IMR-90 (cell line): ENCODE results near the gene SLC5A10. TPM values are rescaled to one million over a fixed set of nuclear protein-coding genes. Genes with fewer than 3 reads are reported as not detected.

Experiments
- ATAC-seq: fragments of 200-7000 bp; cut with Tn5 transposase; 2 replicates; pipeline ENCODE4 v1.9.1; 2020; ENCODE audit warnings: low read depth, mild to moderate bottlenecking, moderate library complexity
- BruUV-seq: library from RNA; stranded (reverse); fragments of 400-500 nt; replicated peaks from 2 replicates; lab custom pipeline; 2021; lab: Mats Ljungman, UMichigan
- CTCF ChIA-PET: fragments of 300-600 bp; formaldehyde crosslinking; extraction: SDS; loops from one replicate; lab custom pipeline; 2021; ENCODE audit warnings: antibody characterized with exemption; lab: Yijun Ruan, JAX
- POLR2A ChIA-PET: fragments of 300-600 bp; sonication (Branson Sonifier 250); formaldehyde crosslinking; loops from one replicate; lab custom pipeline; 2022; ENCODE audit warnings: antibody characterized with exemption; ENCODE audit not compliant: unreplicated experiment; lab: Charles Lee
- DNase-seq: peaks from one replicate; pipeline ENCODE4 v3.0.0; 2013
- H2AFZ ChIP-seq: replicated peaks from 2 replicates; pipeline ENCODE3; 2013; ENCODE audit warnings: low read length, mild to moderate bottlenecking; ENCODE audit not compliant: poor library complexity
- H2AK5ac ChIP-seq: 2 replicates; pipeline ENCODE4 v1.6.1; 2013; ENCODE audit warnings: low read depth, low read length, inconsistent platforms
- H2AK9ac ChIP-seq: replicated peaks from 2 replicates; pipeline ENCODE3; 2013; ENCODE audit warnings: mild to moderate bottlenecking, low read depth, low read length, moderate library complexity; ENCODE audit not compliant: poor library complexity
- H2BK120ac ChIP-seq: 2 replicates; pipeline ENCODE4 v1.6.1; 2013; ENCODE audit warnings: low read depth, low read length, inconsistent platforms
- H2BK15ac ChIP-seq: 3 replicates; pipeline ENCODE4 v1.6.1; 2013; ENCODE audit warnings: low read depth, low read length, inconsistent platforms
- H2BK20ac ChIP-seq: 2 replicates; pipeline ENCODE4 v1.6.1; 2013; ENCODE audit warnings: low read depth, mild to moderate bottlenecking, inconsistent platforms, low read length, moderate library complexity
- H2BK5ac ChIP-seq: 2 replicates; pipeline ENCODE4 v1.6.1; 2013; ENCODE audit warnings: mild to moderate bottlenecking, low read depth, low read length, inconsistent platforms; ENCODE audit not compliant: poor library complexity, severe bottlenecking
- H3K14ac ChIP-seq: replicated peaks from 2 replicates; pipeline ENCODE4 v1.6.1; 2013; ENCODE audit warnings: low read depth, low read length, inconsistent platforms
- H3K18ac ChIP-seq: 2 replicates; pipeline ENCODE4 v1.6.1; 2013; ENCODE audit warnings: low read depth, low read length, control low read depth
- H3K23ac ChIP-seq: 2 replicates; pipeline ENCODE4 v1.6.1; 2013; ENCODE audit warnings: low read depth, low read length, inconsistent platforms
- H3K27ac ChIP-seq: 2 replicates; pipeline ENCODE4 v1.5.1; 2013; ENCODE audit warnings: mild to moderate bottlenecking, control low read depth, low read length; ENCODE audit not compliant: insufficient read depth
- H3K27me3 ChIP-seq: 2 replicates; pipeline ENCODE4 v1.6.1; 2013; ENCODE audit warnings: low read length; ENCODE audit not compliant: control insufficient read depth, insufficient read depth
- H3K36me3 ChIP-seq: 2 replicates; pipeline ENCODE4 v1.6.1; 2013; ENCODE audit warnings: low read length, mixed read lengths; ENCODE audit not compliant: control insufficient read depth, insufficient read depth
- H3K4ac ChIP-seq: 2 replicates; pipeline ENCODE4 v1.6.1; 2013; ENCODE audit warnings: low read depth, low read length, inconsistent platforms
- H3K4me1 ChIP-seq: 2 replicates; pipeline ENCODE4 v1.6.1; 2013; ENCODE audit warnings: low read length, mixed read lengths; ENCODE audit not compliant: control insufficient read depth, insufficient read depth
- H3K4me2 ChIP-seq: 2 replicates; pipeline ENCODE4 v1.6.1; 2013; ENCODE audit warnings: low read depth, mild to moderate bottlenecking, control low read depth, low read length, moderate library complexity
- H3K4me3 ChIP-seq: 2 replicates; pipeline ENCODE4 v1.5.1; 2013; ENCODE audit warnings: low read depth, mild to moderate bottlenecking, control low read depth, low read length, moderate library complexity; ENCODE audit not compliant: insufficient read depth
- H3K56ac ChIP-seq: 2 replicates; pipeline ENCODE4 v1.6.1; 2013; ENCODE audit warnings: low read length, inconsistent platforms; ENCODE audit not compliant: insufficient read depth; ENCODE audit errors: extremely low read depth
- H3K79me1 ChIP-seq, 2 experiments: 2 replicates each; pipeline ENCODE4 v1.6.1; 2013; ENCODE audit warnings: low read length in 2 of 2, inconsistent platforms in 1 of 2, low read depth in 1 of 2
- H3K9ac ChIP-seq: 2 replicates; pipeline ENCODE4 v1.6.1; 2013; ENCODE audit warnings: low read depth, low read length, control low read depth
- H3K9me1 ChIP-seq: 2 replicates; pipeline ENCODE4 v1.6.1; 2013; ENCODE audit warnings: low read length, inconsistent platforms; ENCODE audit not compliant: insufficient read depth
- H3K9me3 ChIP-seq: 2 replicates; pipeline ENCODE4 v1.6.1; 2013; ENCODE audit warnings: low read length; ENCODE audit not compliant: control insufficient read depth, insufficient read depth
- H4K20me1 ChIP-seq: 2 replicates; pipeline ENCODE4 v1.6.1; 2013; ENCODE audit warnings: low read length, inconsistent platforms; ENCODE audit not compliant: insufficient read depth
- H4K5ac ChIP-seq: 2 replicates; pipeline ENCODE4 v1.6.1; 2013; ENCODE audit warnings: mild to moderate bottlenecking, low read depth, low read length, control low read depth
- H4K8ac ChIP-seq, 2 experiments: 2 replicates each; pipeline ENCODE4 v1.6.1; 2013; ENCODE audit warnings: low read depth in 2 of 2, low read length in 2 of 2, control low read depth in 1 of 2, inconsistent platforms in 1 of 2
- H4K91ac ChIP-seq: 2 replicates; pipeline ENCODE4 v1.6.1; 2013; ENCODE audit warnings: low read depth, low read length, inconsistent platforms; ENCODE audit not compliant: insufficient read depth
- BHLHE40 ChIP-seq: fragments of 150-350 bp; IDR thresholded peaks from 2 replicates; pipeline ENCODE4 v1.6.1; 2016; ENCODE audit warnings: mild to moderate bottlenecking, low read depth, low read length
- CEBPB ChIP-seq: IDR thresholded peaks from 2 replicates; pipeline ENCODE4 v1.6.1; 2012; ENCODE audit warnings: low read depth, low read length, improper control_type of control experiment
- FOS ChIP-seq: fragments of 150-350 bp; IDR thresholded peaks from 2 replicates; pipeline ENCODE4 v1.6.1; 2016; ENCODE audit warnings: low read depth, low read length
- MAFK ChIP-seq: IDR thresholded peaks from 2 replicates; pipeline ENCODE4 v1.6.1; 2012; ENCODE audit warnings: low read depth, low read length, improper control_type of control experiment
- MAZ ChIP-seq: IDR thresholded peaks from 2 replicates; pipeline ENCODE4 v1.6.1; 2012; ENCODE audit warnings: low read depth, mild to moderate bottlenecking, low read length, improper control_type of control experiment, moderate library complexity, borderline replicate concordance
- MXI1 ChIP-seq: IDR thresholded peaks from 2 replicates; pipeline ENCODE4 v1.6.1; 2012; ENCODE audit warnings: low read depth, mild to moderate bottlenecking, low read length, moderate library complexity, borderline replicate concordance
- NFE2L2 ChIP-seq: fragments of 150-350 bp; IDR thresholded peaks from 2 replicates; pipeline ENCODE4 v1.6.1; 2016; ENCODE audit warnings: low read depth, mild to moderate bottlenecking, low read length
- POLR2A ChIP-seq: IDR thresholded peaks from 2 replicates; pipeline ENCODE4 v1.6.1; 2012; ENCODE audit warnings: mild to moderate bottlenecking, low read depth, low read length
- RAD21 ChIP-seq: IDR thresholded peaks from 2 replicates; pipeline ENCODE4 v1.6.1; 2012; ENCODE audit warnings: low read length, improper control_type of control experiment
- RCOR1 ChIP-seq: IDR thresholded peaks from 2 replicates; pipeline ENCODE4 v1.6.1; 2012; ENCODE audit warnings: mild to moderate bottlenecking, low read length, improper control_type of control experiment; ENCODE audit not compliant: insufficient replicate concordance
- SMC3 ChIP-seq: fragments of 150-350 bp; IDR thresholded peaks from 2 replicates; pipeline ENCODE4 v1.6.1; 2016; ENCODE audit warnings: low read depth, mild to moderate bottlenecking, antibody characterized with exemption, low read length, moderate library complexity
- WGBS, 2 experiments: methylation state at CpG; one replicate each; pipeline versions ENCODE4 v1.1.5 to v1.1.7; 2013; ENCODE audit warnings: missing lambda C conversion rate in 2 of 2; ENCODE audit not compliant: insufficient read length in 1 of 2; ENCODE audit errors: extremely low coverage in 2 of 2; 5-methylcytosine and 5-hydroxymethylcytosine counted together
- dilution Hi-C: fragments of 300-500 bp; cut with HindIII; formaldehyde crosslinking; loops from one replicate; pipeline ENCODE4 v1.14.3; 2018; ENCODE audit warnings: low sequenced_read_pairs; ENCODE audit not compliant: unreplicated experiment
- in situ Hi-C: fragments of 300-500 bp; cut with MboI; formaldehyde crosslinking; loops from 3 replicates; pipeline ENCODE4 v1.14.3; 2019; ENCODE audit warnings: low sequenced_read_pairs, inconsistent platforms, mixed read lengths
- intact Hi-C: fragments of 100-400 bp; cut with micrococcal nuclease; formaldehyde crosslinking; loops from 2 replicates; pipeline ENCODE4 v1.10.0; 2022
- polyA plus RNA-seq, 3 experiments: library from polyadenylated mRNA; depleted of rRNA; stranded (reverse); fragments of >200 nt; gene quantifications; 2 replicates each; pipeline ENCODE4 v1.2.3, GENCODE V29; 2012; ENCODE audit warnings: low replicate concordance in 1 of 3
- total RNA-seq: library from RNA; depleted of rRNA; stranded (reverse); fragments of >200 nt; gene quantifications from 2 replicates; pipeline ENCODE4 v1.2.3, GENCODE V29; 2012
- TF ChIP-seq, protein P1 (sequence below): conservative IDR thresholded peaks from 2 replicates; pipeline ENCODE4 v1.5.1; 2012; ENCODE audit warnings: mild to moderate bottlenecking, low read depth, low read length, improper control_type of control experiment
- TF ChIP-seq, protein P2 (sequence below): fragments of 150-350 bp; IDR thresholded peaks from 2 replicates; pipeline ENCODE4 v1.6.1; 2016; ENCODE audit warnings: low read depth, mild to moderate bottlenecking, low read length, moderate library complexity, borderline replicate concordance
- TF ChIP-seq, protein P3 (sequence below): fragments of 150-350 bp; IDR thresholded peaks from 2 replicates; pipeline ENCODE4 v1.6.1; 2017; ENCODE audit warnings: mild to moderate bottlenecking, antibody characterized with exemption, low read length, low read depth

Gene SLC5A10
- total and polyA plus RNA-seq, 2 of the 4 experiments (the other 2 are of a cell fraction) = not detected

DNA sequence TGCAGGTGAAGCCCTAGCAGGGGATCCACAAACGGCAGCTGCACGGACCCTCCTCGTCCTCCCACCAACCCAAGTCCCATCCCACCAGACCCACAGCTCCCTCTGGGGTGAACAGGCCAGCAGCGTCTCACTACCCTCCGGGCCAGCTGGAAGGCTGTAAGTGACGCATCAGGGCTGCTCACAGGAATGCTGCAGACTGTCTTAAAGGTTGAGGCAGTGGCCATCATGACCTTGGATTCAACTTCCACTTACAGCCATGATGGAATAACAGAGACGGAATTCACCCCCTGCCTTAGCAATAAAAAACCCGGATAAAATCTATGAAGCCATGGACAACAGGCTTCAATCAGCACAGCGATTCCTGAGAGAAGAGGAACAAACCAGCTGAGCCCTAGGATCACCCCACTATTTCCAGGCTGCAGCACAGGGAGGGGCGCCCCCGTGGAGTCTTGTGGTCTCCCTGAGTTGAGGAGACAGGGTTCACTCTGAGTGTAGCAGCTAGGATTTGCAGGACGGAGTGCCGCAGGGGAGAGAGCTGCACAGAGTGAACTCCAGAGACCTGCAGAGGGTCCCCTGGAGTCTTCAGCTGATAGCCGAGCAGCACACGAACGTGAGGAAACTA, 42.1 kb downstream of the SLC5A10 start:
- peaks cover 6% of the 10 kb centered on the region for H3K9me3 ChIP-seq
- no peak overlapping the region for H2BK15ac ChIP-seq
- peaks cover 44% of the 10 kb centered on the region for H4K20me1 ChIP-seq
- in situ Hi-C loops (no loop called here), dilution Hi-C loops (no loop called here), intact Hi-C loops (no loop called here)
- ChIA-PET POLR2A (no interaction called here), CTCF (no interaction called here)
- H2AK5ac ChIP-seq = peak overlapping the region; percentile 49
- WGBS, 2 experiments = 45% methylated on average over 7 of the region's 16 CpGs; no CpG with 5 or more reads in 1 of the 2 experiments
- H3K9ac ChIP-seq = peak overlapping the region; percentile 3; the same call in 1 of the 2 replicates
- TF ChIP-seq, protein P1, sequence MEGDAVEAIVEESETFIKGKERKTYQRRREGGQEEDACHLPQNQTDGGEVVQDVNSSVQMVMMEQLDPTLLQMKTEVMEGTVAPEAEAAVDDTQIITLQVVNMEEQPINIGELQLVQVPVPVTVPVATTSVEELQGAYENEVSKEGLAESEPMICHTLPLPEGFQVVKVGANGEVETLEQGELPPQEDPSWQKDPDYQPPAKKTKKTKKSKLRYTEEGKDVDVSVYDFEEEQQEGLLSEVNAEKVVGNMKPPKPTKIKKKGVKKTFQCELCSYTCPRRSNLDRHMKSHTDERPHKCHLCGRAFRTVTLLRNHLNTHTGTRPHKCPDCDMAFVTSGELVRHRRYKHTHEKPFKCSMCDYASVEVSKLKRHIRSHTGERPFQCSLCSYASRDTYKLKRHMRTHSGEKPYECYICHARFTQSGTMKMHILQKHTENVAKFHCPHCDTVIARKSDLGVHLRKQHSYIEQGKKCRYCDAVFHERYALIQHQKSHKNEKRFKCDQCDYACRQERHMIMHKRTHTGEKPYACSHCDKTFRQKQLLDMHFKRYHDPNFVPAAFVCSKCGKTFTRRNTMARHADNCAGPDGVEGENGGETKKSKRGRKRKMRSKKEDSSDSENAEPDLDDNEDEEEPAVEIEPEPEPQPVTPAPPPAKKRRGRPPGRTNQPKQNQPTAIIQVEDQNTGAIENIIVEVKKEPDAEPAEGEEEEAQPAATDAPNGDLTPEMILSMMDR = 0 out of 2 replicates have a peak, but pooled peaks have one; percentile 8
- TF ChIP-seq MXI1 = no peak
- TF ChIP-seq RAD21 = no peak; the same call in 1 of the 2 replicates
- TF ChIP-seq, protein P2, sequence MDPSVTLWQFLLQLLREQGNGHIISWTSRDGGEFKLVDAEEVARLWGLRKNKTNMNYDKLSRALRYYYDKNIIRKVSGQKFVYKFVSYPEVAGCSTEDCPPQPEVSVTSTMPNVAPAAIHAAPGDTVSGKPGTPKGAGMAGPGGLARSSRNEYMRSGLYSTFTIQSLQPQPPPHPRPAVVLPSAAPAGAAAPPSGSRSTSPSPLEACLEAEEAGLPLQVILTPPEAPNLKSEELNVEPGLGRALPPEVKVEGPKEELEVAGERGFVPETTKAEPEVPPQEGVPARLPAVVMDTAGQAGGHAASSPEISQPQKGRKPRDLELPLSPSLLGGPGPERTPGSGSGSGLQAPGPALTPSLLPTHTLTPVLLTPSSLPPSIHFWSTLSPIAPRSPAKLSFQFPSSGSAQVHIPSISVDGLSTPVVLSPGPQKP = no peak
- TF ChIP-seq, protein P3, sequence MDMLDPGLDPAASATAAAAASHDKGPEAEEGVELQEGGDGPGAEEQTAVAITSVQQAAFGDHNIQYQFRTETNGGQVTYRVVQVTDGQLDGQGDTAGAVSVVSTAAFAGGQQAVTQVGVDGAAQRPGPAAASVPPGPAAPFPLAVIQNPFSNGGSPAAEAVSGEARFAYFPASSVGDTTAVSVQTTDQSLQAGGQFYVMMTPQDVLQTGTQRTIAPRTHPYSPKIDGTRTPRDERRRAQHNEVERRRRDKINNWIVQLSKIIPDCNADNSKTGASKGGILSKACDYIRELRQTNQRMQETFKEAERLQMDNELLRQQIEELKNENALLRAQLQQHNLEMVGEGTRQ = no peak
- TF ChIP-seq RCOR1 = no peak
- TF ChIP-seq CEBPB = no peak
- no peak for TF ChIP-seq MAZ
- TF ChIP-seq MAFK = no peak
- no peak for TF ChIP-seq SMC3
- no peak for TF ChIP-seq NFE2L2
- TF ChIP-seq FOS = peak; percentile 38; the same call in 1 of the 2 replicates
- no peak for TF ChIP-seq POLR2A
- no peak for TF ChIP-seq BHLHE40
- H3K4ac ChIP-seq = peak overlapping the region; percentile 4; the same call in 1 of the 2 replicates
- no peak overlapping the region for H3K4me3 ChIP-seq
- H4K5ac ChIP-seq = no peak overlapping the region; the same call in 1 of the 2 replicates
- H2AK9ac ChIP-seq = peak overlapping the region; percentile 74
- no peak overlapping the region; the same call in 1 of the 2 replicates for H3K56ac ChIP-seq
- H2BK120ac ChIP-seq = peak overlapping the region; percentile 30; the same call in 1 of the 2 replicates
- DNase-seq = peak; percentile 83
- BruUV-seq = no TSS peak
- H3K9me1 ChIP-seq = peaks cover 4% of the 10 kb centered on the region
- H2AFZ ChIP-seq = peak overlapping the region; percentile 23
- H3K27ac ChIP-seq = peak overlapping the region; percentile 63
- no peaks in the 10 kb centered on the region for H3K27me3 ChIP-seq
- H2BK20ac ChIP-seq = 0 out of 2 replicates have a peak overlapping the region, but pooled peaks have one; percentile 18
- 0 out of 2 replicates have a peak overlapping the region, but pooled peaks have one; percentile 46 for H3K23ac ChIP-seq
- peak overlapping the region; percentile 28; the same call in 1 of the 2 replicates for H4K91ac ChIP-seq
- H2BK5ac ChIP-seq = peak overlapping the region; percentile 33
- H3K14ac ChIP-seq = peak overlapping the region; percentile 54; the same call in 1 of the 2 replicates
- ATAC-seq = peak; percentile 94
- H3K36me3 ChIP-seq = peaks cover 15% of the 10 kb centered on the region
- peak overlapping the region; percentile 38 to 71; a peak in 2 of 4 replicates for H4K8ac ChIP-seq
- H3K4me2 ChIP-seq = peak overlapping the region; percentile 38
- peak overlapping the region; percentile 45; the same call in 1 of the 2 replicates for H3K18ac ChIP-seq
- H3K79me1 ChIP-seq = peaks cover 20 to 88% of the 10 kb centered on the region in 2 experiments; a peak in 3 of 4 replicates
- H3K4me1 ChIP-seq = peaks cover 10% of the 10 kb centered on the region
